K562 (cell line): ENCODE results near the gene ZC3H18. TPM values are rescaled to one million over a fixed set of nuclear protein-coding genes. Genes with fewer than 3 reads are reported as not detected.
A peak's percentile ranks its signal among the peaks of the same experiment; 100 is the strongest.

Experiments used
- ATAC-seq: fragments of 200-7000 bp; cut with Tn5 transposase; 3 replicates; pipeline ENCODE4 v1.9.1; 2020; ENCODE audit warnings: moderate library complexity
- BruUV-seq: library from RNA; stranded (reverse); fragments of 400-500 nt; replicated peaks from 2 replicates; lab custom pipeline; 2021; lab: Mats Ljungman, UMichigan
- CTCF ChIA-PET: fragments of 300-600 bp; formaldehyde crosslinking; extraction: SDS; loops from one replicate; lab custom pipeline; 2021; ENCODE audit warnings: low intra/inter-chr PET ratio; lab: Yijun Ruan, JAX
- POLR2A ChIA-PET: fragments of 300-600, 350-650 bp; sonication (Branson Sonifier 250); formaldehyde crosslinking; extraction: SDS; loops from one replicate; lab custom pipeline; 2021; ENCODE audit warnings: antibody characterized with exemption, inconsistent platforms; lab: Yijun Ruan, JAX
- DNase-seq, 4 experiments: peaks; one replicate each; pipeline versions ENCODE4 v3.0.0 to v3.0.0-alpha.2; 2011 to 2018; ENCODE audit warnings: low spot score in 3 of 4, mixed read lengths in 3 of 4; ENCODE audit errors: extremely low read depth in 1 of 4
- FAIRE-seq: peaks from 2 replicates; lab custom pipeline; 2011; peaks lifted over from hg19 to GRCh38; lab: Jason Lieb, UNC
- H2AFZ ChIP-seq: 2 replicates; pipeline ENCODE4 v1.6.0; 2011; ENCODE audit warnings: low read depth, low read length, control low read depth, inconsistent platforms
- H3K27ac ChIP-seq: fragments of 200-600 bp; 3 replicates; pipeline ENCODE4 v1.8.0; 2011; ENCODE audit warnings: low read depth, mild to moderate bottlenecking, control low read depth, inconsistent platforms, low read length, moderate library complexity, mixed read lengths; ENCODE audit errors: extremely low read depth
- H3K27me3 ChIP-seq, 2 experiments: fragments of 300-600 bp in 1 of 2; 2 replicates in 1 of 2; 3 replicates in 1 of 2; pipeline versions ENCODE4 v1.6.0 to v1.8.0; 2011; ENCODE audit warnings: inconsistent platforms in 2 of 2, low read length in 2 of 2, mild to moderate bottlenecking in 1 of 2, mixed read lengths in 1 of 2, moderate library complexity in 1 of 2; ENCODE audit not compliant: control insufficient read depth in 2 of 2, insufficient read depth in 2 of 2
- H3K36me3 ChIP-seq: fragments of 300-600 bp; 3 replicates; pipeline ENCODE4 v1.8.0; 2011; ENCODE audit warnings: mild to moderate bottlenecking, low read length, inconsistent platforms; ENCODE audit not compliant: control insufficient read depth, insufficient read depth
- H3K4me1 ChIP-seq, 2 experiments: fragments of 200-600 bp in 1 of 2; replicated peaks in 1 of 2; 2 replicates in 1 of 2; 3 replicates in 1 of 2; pipeline versions ENCODE4 v1.5.1 to v1.8.0; 2011; ENCODE audit warnings: inconsistent platforms in 2 of 2, low read length in 2 of 2, mild to moderate bottlenecking in 1 of 2, mixed read lengths in 1 of 2, moderate library complexity in 1 of 2; ENCODE audit not compliant: control insufficient read depth in 2 of 2, insufficient read depth in 2 of 2
- H3K4me2 ChIP-seq: 2 replicates; pipeline ENCODE4 v1.6.1; 2011; ENCODE audit warnings: low read length, control low read depth, inconsistent platforms, mixed read lengths; ENCODE audit not compliant: insufficient read depth
- H3K4me3 ChIP-seq: fragments of 200-600 bp; sonication (generic), shearing (Covaris generic); 2 replicates; pipeline ENCODE4 v1.5.1; 2016; ENCODE audit warnings: control low read depth, inconsistent platforms
- H3K79me2 ChIP-seq: fragments of 200-600 bp; 3 replicates; pipeline ENCODE4 v1.8.0; 2011; ENCODE audit warnings: low read length, inconsistent platforms; ENCODE audit not compliant: control insufficient read depth, insufficient read depth
- H3K9ac ChIP-seq, 2 experiments: 2 replicates each; pipeline versions ENCODE4 v1.6.0 to v1.6.1; 2011; ENCODE audit warnings: low read depth in 2 of 2, low read length in 2 of 2, control low read depth in 1 of 2, inconsistent platforms in 1 of 2, mild to moderate bottlenecking in 1 of 2, mixed read lengths in 1 of 2; ENCODE audit not compliant: insufficient read depth in 1 of 2
- H3K9me1 ChIP-seq: one replicate; pipeline ENCODE4 v1.6.0; 2011; ENCODE audit warnings: inconsistent platforms, mild to moderate bottlenecking, low read length, moderate library complexity; ENCODE audit not compliant: control insufficient read depth, insufficient read depth
- H3K9me3 ChIP-seq: replicated peaks from 2 replicates; pipeline ENCODE4 v1.5.1; 2011; ENCODE audit warnings: low read depth, low read length, inconsistent platforms; ENCODE audit not compliant: control insufficient read depth, insufficient read depth
- H4K20me1 ChIP-seq: replicated peaks from 2 replicates; pipeline ENCODE4 v1.6.1; 2011; ENCODE audit warnings: low read length, inconsistent platforms, mixed read lengths; ENCODE audit not compliant: control insufficient read depth, insufficient read depth
- CTCF ChIP-seq, 3 experiments: IDR thresholded peaks in 2 of 3; conservative IDR thresholded peaks in 1 of 3; 2 replicates each; pipeline ENCODE4 v1.5.1; 2011 to 2012; ENCODE audit warnings: low read length in 3 of 3, mild to moderate bottlenecking in 3 of 3, control low read depth in 2 of 3, improper control_type of control experiment in 1 of 3, inconsistent platforms in 1 of 3, low read depth in 1 of 3, mixed read lengths in 1 of 3, moderate library complexity in 1 of 3; ENCODE audit not compliant: insufficient read depth in 2 of 3
- FOXJ2 ChIP-seq: fragments of 200-800 bp; sonication (Bioruptor generic); IDR thresholded peaks from 2 replicates; pipeline ENCODE4 v1.6.1; 2016; ENCODE audit warnings: missing genetic modification characterization, missing compliant biosample characterization
- FOXK2 ChIP-seq, 2 experiments: fragments of 450-650 bp; IDR thresholded peaks in 1 of 2; conservative IDR thresholded peaks in 1 of 2; 2 replicates each; pipeline ENCODE4 v1.6.1; 2016; ENCODE audit warnings: low read depth in 2 of 2, mild to moderate bottlenecking in 1 of 2
- JUND ChIP-seq, 2 experiments: IDR thresholded peaks; 2 replicates in 1 of 2; 3 replicates in 1 of 2; pipeline ENCODE4 v1.6.1; 2011; ENCODE audit warnings: borderline replicate concordance in 2 of 2, low read depth in 2 of 2, low read length in 2 of 2, improper control_type of control experiment in 1 of 2, missing biosample characterization in 1 of 2, missing genetic modification characterization in 1 of 2, missing genetic modification reagents in 1 of 2
- MAX ChIP-seq: sonication (generic); formaldehyde crosslinking; IDR thresholded peaks from 2 replicates; pipeline ENCODE4 v1.9.0; 2022; ENCODE audit warnings: mild to moderate bottlenecking, missing genetic modification reagents
- NRF1 ChIP-seq, 2 experiments: fragments of 450-650 bp; IDR thresholded peaks in 1 of 2; conservative IDR thresholded peaks in 1 of 2; 2 replicates each; pipeline ENCODE4 v1.6.1; 2014; ENCODE audit warnings: mild to moderate bottlenecking in 2 of 2
- RAD21 ChIP-seq, 2 experiments: fragments of 250-450 bp in 1 of 2; fragments of 450-650 bp in 1 of 2; sonication (Bioruptor Pico) in 1 of 2; formaldehyde crosslinking in 1 of 2; IDR thresholded peaks in 1 of 2; conservative IDR thresholded peaks in 1 of 2; 2 replicates each; pipeline versions ENCODE4 v1.4.0 to v1.8.0; 2020 to 2022; ENCODE audit warnings: mild to moderate bottlenecking in 2 of 2, moderate library complexity in 1 of 2
- RB1 ChIP-seq: fragments of 450-650 bp; IDR thresholded peaks from 2 replicates; pipeline ENCODE4 v1.6.1; 2017; ENCODE audit warnings: low read depth, mild to moderate bottlenecking
- REST ChIP-seq, 2 experiments: fragments of 450-650 bp; formaldehyde crosslinking in 1 of 2; IDR thresholded peaks; 2 replicates each; pipeline versions ENCODE4 v1.4.0 to v1.6.1; 2014 to 2020; ENCODE audit warnings: mild to moderate bottlenecking in 2 of 2, borderline replicate concordance in 1 of 2, low read depth in 1 of 2
- WGBS: fragments of 100-300 bp; shearing (Covaris generic); methylation state at CpG from one replicate; pipeline ENCODE4 v1.1.6; 2016; ENCODE audit warnings: low coverage, mixed read lengths; ENCODE audit not compliant: insufficient coverage; ENCODE audit errors: missing lambda C conversion rate; 5-methylcytosine and 5-hydroxymethylcytosine counted together
- in situ Hi-C: fragments of 300-500 bp; cut with MboI; formaldehyde crosslinking; loops from 4 replicates; pipeline ENCODE4 v1.15.0; 2018; ENCODE audit warnings: inconsistent platforms, mixed read lengths
- intact Hi-C: fragments of 100-400 bp; cut with micrococcal nuclease; formaldehyde crosslinking; loops from 2 replicates; pipeline ENCODE4 v1.14.2; 2022
- polyA plus RNA-seq, 8 experiments: library from polyadenylated mRNA; depleted of rRNA in 4 of 8; stranded (reverse) in 5 of 8; unstranded in 3 of 8; fragments of >200 nt; fragmentation: Nextera tagmentation in 2 of 8; fragmentation: Illumina TruSeq in 1 of 8; extraction: Ambion mirVana in 2 of 8; extraction: Trizol in 1 of 8; gene quantifications; 2 replicates each; pipeline versions ENCODE4 v1.2.1 to v1.2.3, GENCODE V29; 2011 to 2014; ENCODE audit warnings: inconsistent platforms in 1 of 8, missing spikeins in 1 of 8
- total RNA-seq, 7 experiments: library from RNA; depleted of rRNA in 6 of 7; stranded (reverse); fragments of >200 nt in 6 of 7; fragmentation: Illumina TruSeq in 2 of 7; extraction: Trizol in 2 of 7; gene quantifications; 2 replicates each; pipeline versions ENCODE4 v1.2.1 to v1.2.3, GENCODE V29; 2011 to 2021; ENCODE audit warnings: low replicate concordance in 1 of 7

The ZC3H18 gene
- total and polyA plus RNA-seq, 9 of the 15 experiments (the other 6 are each of a cell fraction or from before 2014, with no cell fraction given) = 1.7 to 88.7 (median 26.9) TPM

GRCh38 chr16:88681084-88681680 is 111.0 kb downstream of the ZC3H18 start:
- H4K20me1 ChIP-seq = no peaks in the 10 kb centered on the region; the same call in 1 of the 2 replicates
- intact Hi-C loops (no loop called here), in situ Hi-C loops (no loop called here)
- no peaks in the 10 kb centered on the region for H3K36me3 ChIP-seq
- ATAC-seq = peak; percentile 77
- DNase-seq = peak; percentile 60 to 72 (median 63)
- H3K79me2 ChIP-seq = no peaks in the 10 kb centered on the region
- ChIA-PET POLR2A (interaction anchor here (0.6 to 1.1 kb wide), 4 partner anchors 11 to 222 kb away, joined by 3 read pairs; no protein-coding TSS in a partner anchor), CTCF (no interaction called here)
- WGBS = 59% methylated on average over 29 of the region's 31 CpGs
- peak overlapping the region in 1 of 2 experiments; percentile 50; a peak in 2 of 4 replicates for H3K9ac ChIP-seq
- no peak overlapping the region for H3K4me3 ChIP-seq
- H3K4me1 ChIP-seq = peaks cover 7 to 56% of the 10 kb centered on the region in 2 experiments; a peak in 3 of 5 replicates
- H3K9me1 ChIP-seq = no peaks in the 10 kb centered on the region
- H3K4me2 ChIP-seq = no peak overlapping the region
- H3K27me3 ChIP-seq = no peaks in the 10 kb centered on the region
- no peak overlapping the region for H2AFZ ChIP-seq
- no TSS peak for BruUV-seq
- H3K9me3 ChIP-seq = no peaks in the 10 kb centered on the region
- peak; percentile 15 for FAIRE-seq
- no peak overlapping the region for H3K27ac ChIP-seq
- TF ChIP-seq REST (IDR thresholded peaks at IDR 0.05; ENCODE audit: borderline replicate concordance) (peak; percentile 23; the same call in 1 of the 2 replicates), REST (CRISPR knock-in tag; IDR thresholded peaks at IDR 0.05; ENCODE audit: low read depth) (no peak), JUND (IDR thresholded peaks at IDR 0.05; ENCODE audit: borderline replicate concordance, low read depth, low read length) (0 out of 2 replicates have a peak, but pooled peaks have one; percentile 16), JUND (tag; IDR thresholded peaks at IDR 0.05; ENCODE audit: borderline replicate concordance, low read depth, low read length) (no peak), RAD21 (CRISPR knock-in tag; conservative IDR thresholded peaks at IDR 0.05 in 1 of 2, IDR thresholded peaks at IDR 0.05 in 1 of 2) (peak in 1 of 2 experiments; percentile 65; a peak in 2 of 4 replicates), FOXJ2 (no peak), CTCF (IDR thresholded peaks at IDR 0.05 in 2 of 3, conservative IDR thresholded peaks at IDR 0.05 in 1 of 3; ENCODE audit: insufficient read depth in 2 of 3, low read depth in 1 of 3, low read length in 3 of 3) (peak; percentile 69 to 76 (median 76)), RB1 (peak; percentile 48), FOXK2 (conservative IDR thresholded peaks at IDR 0.05 in 1 of 2, IDR thresholded peaks at IDR 0.05 in 1 of 2; ENCODE audit: low read depth in 2 of 2) (no peak), MAX (0 out of 2 replicates have a peak, but pooled peaks have one; percentile 23), NRF1 (conservative IDR thresholded peaks at IDR 0.05 in 1 of 2, IDR thresholded peaks at IDR 0.05 in 1 of 2) (no peak)
